CMK (cell line): Measurements from ENCODE around the gene IL22RA1.

Experiments used
- DNase-seq: peaks from one replicate; pipeline ENCODE4 v3.0.0-alpha.2; 2010; ENCODE audit warnings: low read depth

IL22RA1 gene

GRCh38 chr1:24165500-24165899 lies 22.6 kb upstream of the IL22RA1 start:
- DNase-seq, result no peak

- no peak for DNase-seq
Measured at GRCh38 chr1:24164004-24164403, 21.1 kb upstream of the IL22RA1 start.

GRCh38 chr1:24162201-24162600 lies 19.3 kb upstream of the IL22RA1 start:
- no peak for DNase-seq

DNA sequence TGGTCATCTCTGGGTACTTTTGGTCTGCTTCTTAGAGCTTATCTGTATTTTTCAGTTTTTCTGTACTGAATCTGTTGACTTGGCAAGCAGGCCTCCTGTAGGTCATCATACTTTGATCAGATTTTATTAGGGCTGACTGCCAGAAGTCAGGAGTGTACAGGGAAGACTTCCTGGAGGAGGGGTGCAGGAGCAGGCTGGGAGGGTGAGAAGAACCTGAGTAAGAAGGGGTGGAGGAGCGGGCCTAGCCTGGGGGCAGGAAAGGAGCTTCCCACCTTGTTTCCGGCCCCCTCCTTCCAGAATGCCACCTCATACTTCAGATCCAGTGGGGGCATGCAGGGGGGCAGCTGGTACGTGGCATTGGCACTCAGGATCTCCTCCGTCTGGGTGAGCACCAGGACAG lies 18.3 kb upstream of the IL22RA1 start:
- no peak for DNase-seq

DNA sequence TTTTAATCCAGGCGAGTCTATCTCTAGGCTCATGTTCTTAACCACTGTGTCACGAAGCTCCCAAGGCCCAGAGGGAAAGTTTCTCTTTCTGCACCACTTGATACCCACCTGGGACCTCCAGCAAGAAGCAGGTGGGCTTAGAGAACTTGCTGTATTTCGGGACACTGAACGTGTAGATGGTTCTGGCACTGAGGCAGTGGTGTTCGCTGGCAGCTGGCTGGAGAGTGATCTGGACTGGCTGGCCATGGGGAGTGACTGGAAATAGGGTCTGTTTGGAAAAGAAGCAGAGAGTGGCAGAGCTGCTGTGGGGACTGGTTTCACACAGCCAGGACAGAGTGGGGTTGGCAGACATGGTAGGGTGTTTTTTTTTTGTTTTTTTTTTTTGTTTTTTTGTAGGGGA lies 16.4 kb upstream of the IL22RA1 start:
- DNase-seq, result no peak

DNA sequence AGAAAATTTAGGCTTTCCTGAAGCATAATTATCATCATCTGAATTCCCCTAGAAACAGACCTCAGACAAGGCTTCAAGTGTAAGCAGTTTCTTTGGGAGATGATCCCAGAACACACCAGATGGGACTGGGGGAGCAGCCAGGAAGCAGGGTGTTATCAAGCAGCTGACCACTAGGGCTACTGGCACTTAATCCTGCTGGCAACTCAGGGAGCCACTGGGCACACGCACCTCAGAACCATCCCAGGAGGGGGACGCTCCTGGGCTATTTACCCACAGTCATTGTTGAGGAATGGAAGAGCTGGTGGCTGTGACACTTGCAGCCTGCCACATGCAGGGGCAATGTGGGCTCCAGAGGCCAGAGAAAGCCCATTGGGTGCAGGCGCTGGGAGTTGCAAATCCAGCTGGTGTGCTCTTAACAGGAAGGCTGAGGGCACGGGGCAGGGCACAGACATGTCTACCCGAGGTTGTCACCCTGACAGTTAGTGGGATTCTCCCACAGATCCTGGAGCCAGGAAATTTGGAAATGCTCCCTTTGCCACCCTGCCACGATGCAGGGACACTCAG lies 15.1 kb upstream of the IL22RA1 start:
- DNase-seq, result no peak

- no peak for DNase-seq
Measured at GRCh38 chr1:24156542-24157260, 13.8 kb upstream of the IL22RA1 start.

DNA sequence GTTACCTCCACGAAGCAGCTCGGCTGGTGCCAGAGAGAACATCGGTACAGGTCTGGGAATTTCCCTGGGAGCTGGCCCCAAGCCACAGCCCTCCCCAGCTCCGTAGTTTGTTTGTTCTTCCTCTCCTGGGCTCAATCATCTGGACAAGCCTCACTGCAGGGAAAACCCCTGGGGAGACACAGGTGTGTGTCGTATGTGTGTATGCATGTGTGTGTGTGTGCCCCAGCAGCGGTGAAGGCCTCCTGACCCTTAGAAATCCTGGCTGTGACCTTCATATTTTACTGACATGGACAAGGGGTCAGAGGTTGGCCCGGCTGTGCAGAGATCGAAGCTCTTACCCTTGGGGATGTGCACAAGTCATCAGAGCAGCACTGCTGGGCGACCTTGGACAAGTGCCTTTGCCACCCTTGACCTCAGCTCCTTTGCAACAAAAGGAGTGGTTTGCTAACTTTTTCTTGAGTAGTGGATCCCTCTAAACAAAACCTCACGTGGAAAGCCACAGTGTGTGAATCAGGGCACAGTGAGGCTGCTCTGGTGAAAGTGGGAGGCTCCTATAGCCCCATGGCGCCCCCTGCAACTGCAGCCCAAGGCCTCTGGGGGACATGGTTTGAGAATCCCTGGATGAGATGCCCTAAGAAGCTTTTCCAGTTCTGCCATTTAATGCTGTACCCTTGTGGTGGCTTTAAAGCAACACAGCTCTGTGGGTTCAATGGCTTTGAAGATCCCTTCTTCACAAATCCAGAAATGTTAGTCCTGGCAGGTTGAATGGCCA lies 12.3 kb upstream of the IL22RA1 start:
- no peak for DNase-seq

- DNase-seq, result no peak
Measured at GRCh38 chr1:24154215-24154614, 11.3 kb upstream of the IL22RA1 start.

DNA sequence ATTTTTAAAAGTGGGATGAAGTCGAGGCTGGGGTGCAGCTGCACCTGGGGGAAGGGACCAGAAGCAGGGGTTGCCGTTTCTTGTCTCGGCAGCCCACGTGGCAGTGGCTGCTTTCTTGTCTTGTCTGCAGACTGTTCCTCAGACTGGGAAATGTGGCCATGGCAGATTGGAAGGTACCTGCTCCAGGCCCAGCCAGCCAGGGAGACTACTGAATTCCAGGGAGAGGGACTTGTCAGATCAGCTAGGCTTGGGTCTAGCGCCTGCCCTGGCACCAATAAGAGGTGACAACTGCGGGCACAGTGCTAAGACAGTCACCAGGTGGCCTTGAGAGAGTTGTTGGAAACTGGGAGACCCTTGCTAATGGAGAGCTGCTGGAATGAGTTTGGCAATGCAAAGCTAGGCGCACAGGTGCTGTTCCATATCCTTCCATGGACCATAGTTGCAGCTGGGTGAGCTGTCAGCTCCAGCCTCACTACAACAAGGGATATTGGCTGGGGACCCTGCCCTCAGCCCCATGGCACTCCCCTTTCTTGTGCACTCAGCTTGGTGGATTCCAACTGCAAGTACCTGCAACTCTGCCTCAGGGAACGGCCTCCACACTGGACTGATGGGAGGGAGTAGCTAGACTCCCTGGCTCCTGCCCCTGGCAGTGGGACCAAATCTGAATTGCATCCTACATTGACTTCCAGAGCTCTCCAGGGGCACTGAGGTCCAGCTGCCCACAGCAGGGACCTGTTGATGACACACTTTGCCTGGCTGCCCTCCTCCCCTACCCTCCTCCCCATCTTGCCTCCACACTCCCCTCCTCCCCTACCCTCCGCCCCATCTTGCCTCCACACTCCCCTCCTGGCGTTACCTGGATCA lies 9.9 kb upstream of the IL22RA1 start:
- DNase-seq, result no peak

GRCh38 chr1:24151175-24151533 lies 8.2 kb upstream of the IL22RA1 start:
- no peak for DNase-seq

GRCh38 chr1:24150234-24151174 lies 7.6 kb upstream of the IL22RA1 start:
- peak; percentile 54 for DNase-seq

DNA sequence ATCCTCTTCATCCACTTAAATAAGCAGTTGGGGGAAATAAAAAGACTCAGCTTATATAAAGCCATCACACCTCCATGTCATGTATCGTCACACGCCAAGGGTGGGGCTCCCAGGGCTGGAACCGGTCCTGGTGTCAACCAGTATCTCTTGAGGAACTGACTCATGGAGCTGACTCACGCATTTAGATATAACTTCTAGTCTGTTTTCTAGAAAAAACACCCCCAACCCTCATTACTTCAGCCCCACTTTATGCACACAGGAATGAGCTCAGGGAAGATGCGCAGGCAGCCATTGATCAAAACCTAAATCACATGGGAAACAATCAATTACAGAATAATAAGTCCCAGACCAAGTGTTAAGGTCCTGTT lies 6.9 kb upstream of the IL22RA1 start:
- DNase-seq, result no peak

DNA sequence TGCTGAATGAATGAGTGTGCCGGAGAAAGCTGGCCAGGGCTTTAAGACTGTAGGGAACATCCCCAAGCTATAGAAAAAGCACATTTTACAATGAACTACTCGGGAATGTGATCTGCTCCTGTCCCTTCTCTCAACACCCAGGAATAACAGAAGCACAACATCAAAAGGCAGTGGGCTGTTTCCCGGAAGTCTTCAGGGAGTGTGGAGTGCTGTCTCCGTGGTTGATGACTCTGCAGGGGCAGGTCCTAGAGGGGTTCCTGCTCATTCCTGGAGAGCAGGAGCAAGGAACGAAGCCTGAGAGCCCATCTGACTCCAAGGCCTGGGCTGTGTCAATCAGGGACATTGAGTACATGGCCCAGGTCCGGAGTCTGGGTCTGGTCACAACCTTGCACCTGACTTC lies 4.9 kb upstream of the IL22RA1 start:
- no peak for DNase-seq

DNA sequence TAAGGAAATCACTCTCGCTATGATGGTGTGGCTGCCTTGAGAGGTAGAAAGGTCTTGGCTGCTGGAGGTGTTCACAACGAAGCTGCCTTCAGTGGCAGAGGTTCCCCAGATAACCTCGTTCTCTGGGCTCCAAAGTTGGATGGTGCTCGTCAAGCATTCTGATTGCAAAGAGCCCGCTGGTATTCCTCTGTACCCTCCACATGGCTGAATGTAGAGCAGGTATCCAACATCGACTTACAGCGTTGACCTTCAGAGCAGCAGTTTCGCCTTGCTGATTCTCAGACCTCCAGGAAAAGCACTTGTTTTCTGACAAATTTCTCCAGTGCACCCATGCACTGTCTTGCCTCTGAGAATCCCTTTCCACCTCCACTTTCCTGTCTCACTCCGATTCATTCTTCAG lies 4.3 kb upstream of the IL22RA1 start:
- DNase-seq, result no peak

DNA sequence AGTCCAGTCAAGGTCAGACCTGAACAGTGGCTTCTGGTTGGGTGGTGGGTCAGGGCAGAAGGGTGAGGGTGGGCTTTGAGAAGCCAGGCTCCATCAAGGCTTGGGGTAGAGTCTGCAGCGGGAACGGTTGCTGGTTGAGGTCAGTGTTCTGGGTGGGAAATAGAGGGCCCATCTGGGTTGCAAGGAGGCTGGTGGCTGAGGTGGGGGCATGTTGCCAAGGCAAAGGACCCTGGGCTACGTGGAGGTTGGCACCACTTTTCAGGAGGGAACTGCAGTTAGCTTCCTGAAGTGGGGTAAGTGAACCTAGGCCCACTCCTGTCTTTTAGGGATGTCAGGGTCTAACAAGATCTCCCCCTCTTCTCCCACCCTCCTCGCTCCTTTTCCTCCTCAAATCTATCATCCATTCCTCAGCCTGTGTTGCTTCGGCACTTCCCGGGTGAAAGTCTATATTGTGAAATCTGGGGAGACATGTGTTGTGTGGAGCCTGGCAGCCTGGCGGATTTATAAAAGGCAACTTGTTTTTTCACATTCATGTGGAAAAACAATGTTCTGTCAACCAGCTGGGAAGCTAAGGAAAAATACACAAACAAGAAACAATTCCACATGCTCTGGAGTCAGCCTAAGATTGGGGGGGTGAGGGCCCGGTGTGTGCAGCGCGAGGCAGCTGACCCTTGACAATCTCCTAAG lies 1.5 kb downstream of the IL22RA1 start:
- no peak for DNase-seq

GRCh38 chr1:24140741-24141181 lies 2.2 kb downstream of the IL22RA1 start:
- no peak for DNase-seq

DNA sequence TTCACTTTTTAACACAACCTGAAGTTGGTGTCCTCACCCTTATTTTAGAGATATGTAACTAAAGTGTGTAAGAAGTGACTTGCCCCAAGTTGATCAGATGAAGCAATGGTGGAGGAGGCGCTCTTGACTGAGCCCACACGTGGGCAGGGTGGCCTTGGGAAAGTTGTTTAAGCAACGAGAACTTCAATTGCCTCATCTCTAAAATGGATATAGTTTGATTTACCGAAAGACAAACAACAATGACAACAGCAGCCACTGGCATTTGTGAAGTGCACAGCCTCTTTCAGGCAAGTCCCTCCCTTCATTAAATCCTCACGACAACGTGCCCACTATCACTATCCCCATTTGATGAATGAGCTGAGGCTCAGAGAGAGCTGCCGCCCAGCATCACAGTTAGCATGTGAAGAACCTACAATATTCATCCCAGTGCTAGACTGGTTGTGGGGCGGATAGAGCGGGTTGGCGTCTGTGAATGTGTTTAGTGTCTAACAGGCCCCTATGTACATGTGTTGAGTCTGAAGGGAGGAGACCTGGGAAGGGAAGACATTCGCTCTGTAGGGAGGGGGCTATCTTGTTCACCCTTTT lies 3.0 kb downstream of the IL22RA1 start:
- no peak for DNase-seq

- no peak for DNase-seq
Measured at GRCh38 chr1:24139222-24139489, 3.8 kb downstream of the IL22RA1 start.

GRCh38 chr1:24138476-24139221 lies 4.3 kb downstream of the IL22RA1 start:
- no peak for DNase-seq
